ENCODE results near the gene THBS2.

GRCh38 chr6:169207482-169207881 is 46.2 kb downstream of the THBS2 start:
- TF ChIP-seq CTCF (IDR thresholded peaks at IDR 0.05) (no peak), POLR2A (IDR thresholded peaks at IDR 0.05) (no peak), POLR2AphosphoS5 (IDR thresholded peaks at IDR 0.05; ENCODE audit: insufficient read depth in 1 of 2, low read depth in 1 of 2) (no peak)

Data from vagina (tissue), 2 donors.